GM19395 (cell line): Measurements from ENCODE around the gene EME2.

Source experiments
- ATAC-seq: cut with Tn5 transposase; IDR thresholded peaks from one replicate; pipeline ENCODE4 v1.9.1; 2021; ENCODE audit warnings: mild to moderate bottlenecking, moderate library complexity; ENCODE audit not compliant: unreplicated experiment

EME2 gene

GRCh38 chr16:1766231-1766630, 6.4 kb upstream of the EME2 start:
- ATAC-seq, result no peak

DNA sequence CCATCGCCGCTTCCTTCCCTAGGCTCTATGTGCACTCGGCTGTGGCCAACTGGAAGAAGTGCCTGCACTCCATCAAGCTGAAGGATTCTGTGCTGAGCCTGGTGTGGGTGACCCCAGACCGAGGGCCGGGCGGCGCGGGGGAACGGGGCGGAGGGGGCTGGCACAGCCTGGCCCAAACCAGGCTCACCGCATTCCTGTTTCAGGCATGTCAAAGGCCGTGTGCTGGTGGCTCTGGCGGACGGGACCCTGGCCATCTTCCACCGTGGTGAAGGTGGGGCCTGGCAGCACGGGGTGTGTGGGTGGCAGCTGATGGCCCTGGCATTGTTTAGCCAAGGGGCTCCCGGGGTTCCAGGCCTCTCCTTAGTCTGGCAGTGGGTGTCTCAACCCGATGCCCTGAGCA, 5.9 kb upstream of the EME2 start:
- no peak for ATAC-seq

DNA sequence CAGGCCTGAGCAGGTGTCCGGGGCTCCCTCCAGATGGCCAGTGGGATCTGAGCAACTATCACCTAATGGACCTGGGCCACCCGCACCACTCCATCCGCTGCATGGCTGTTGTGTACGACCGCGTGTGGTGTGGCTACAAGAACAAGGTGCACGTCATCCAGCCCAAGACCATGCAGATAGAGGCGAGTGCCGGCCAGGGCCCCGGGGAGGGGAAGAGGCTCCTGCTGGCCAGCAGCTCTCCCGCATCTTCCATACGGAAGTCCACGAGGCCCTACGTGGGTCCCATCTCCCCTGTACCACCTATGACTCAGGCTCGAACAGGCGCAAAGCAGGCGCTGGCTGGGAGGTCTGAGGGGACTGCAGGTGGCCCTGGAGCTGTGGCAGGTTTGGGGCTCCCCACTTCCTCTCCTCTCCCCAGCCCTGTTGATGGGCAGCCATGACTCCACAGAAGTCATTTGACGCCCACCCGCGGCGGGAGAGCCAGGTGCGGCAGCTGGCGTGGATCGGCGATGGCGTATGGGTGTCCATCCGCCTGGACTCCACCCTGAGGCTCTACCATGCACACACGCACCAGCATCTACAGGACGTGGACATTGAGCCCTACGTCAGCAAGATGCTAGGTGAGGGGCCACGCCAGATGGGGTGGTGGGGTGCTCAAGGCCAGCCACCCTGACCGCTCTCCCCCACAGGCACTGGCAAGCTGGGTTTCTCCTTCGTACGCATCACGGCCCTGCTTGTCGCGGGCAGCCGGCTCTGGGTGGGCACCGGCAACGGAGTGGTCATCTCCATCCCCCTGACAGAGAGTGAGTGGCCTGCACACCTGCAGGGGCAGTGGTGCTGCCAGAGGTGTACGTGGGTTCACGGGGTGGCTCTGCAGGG, 5.3 kb upstream of the EME2 start:
- ATAC-seq, result no peak

DNA sequence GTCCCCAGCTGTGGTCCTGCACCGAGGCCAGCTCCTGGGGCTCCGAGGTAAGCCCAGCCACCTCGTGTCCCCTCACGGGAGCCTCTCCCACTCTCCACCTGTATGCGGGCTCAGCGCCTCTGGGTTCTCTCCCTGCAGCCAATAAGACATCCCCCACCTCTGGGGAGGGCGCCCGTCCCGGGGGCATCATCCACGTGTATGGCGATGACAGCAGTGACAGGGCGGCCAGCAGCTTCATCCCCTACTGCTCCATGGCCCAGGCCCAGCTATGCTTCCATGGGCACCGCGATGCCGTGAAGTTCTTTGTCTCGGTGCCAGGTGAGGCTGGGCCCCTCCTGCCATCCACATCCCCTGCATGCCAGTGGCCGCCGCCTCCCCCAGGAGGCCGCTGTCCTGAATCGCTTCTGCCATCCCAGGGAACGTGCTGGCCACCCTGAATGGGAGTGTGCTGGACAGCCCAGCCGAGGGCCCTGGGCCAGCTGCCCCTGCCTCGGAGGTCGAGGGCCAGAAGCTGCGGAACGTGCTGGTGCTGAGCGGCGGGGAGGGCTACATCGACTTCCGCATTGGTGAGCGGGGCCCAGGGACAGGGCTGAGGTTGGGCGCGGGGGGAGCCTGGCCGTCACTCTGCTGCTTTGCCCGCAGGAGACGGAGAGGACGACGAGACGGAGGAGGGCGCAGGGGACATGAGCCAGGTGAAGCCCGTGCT, 4.4 kb upstream of the EME2 start:
- no peak for ATAC-seq

DNA sequence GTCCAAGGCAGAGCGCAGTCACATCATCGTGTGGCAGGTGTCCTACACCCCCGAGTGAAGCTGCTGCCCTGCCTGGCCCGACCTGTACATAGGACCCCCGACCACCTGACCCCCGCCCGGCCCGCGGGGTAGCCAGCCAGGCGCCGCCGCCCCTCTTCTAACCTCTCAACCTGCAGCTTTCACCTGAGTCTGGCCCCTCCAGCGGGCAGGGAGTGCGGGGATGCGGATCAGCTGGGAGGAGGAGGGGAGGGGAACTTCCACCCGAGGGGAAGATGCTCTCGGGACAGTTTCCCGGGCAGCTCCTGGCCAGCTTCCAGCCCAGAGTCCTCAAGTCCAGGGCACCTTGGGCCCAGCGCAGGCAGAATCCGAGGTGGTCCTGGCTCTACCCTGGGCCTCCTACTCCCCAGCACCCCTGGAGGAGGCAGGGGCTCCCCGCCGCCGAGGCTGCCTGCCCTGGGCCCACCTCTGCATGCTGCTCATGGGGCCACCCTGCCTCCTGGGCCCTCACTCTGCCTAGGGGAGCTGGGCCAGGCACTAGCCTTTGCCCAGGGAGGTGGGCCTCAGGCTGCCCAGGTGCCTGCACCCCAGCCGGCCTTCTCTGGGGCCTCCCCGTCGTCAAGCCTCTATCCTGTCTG, 3.7 kb upstream of the EME2 start:
- no peak for ATAC-seq

- ATAC-seq, result no peak
Observed at GRCh38 chr16:1769402-1770300, 3.0 kb upstream of the EME2 start.

- no peak for ATAC-seq
Observed at GRCh38 chr16:1770328-1771187, 2.1 kb upstream of the EME2 start.

DNA sequence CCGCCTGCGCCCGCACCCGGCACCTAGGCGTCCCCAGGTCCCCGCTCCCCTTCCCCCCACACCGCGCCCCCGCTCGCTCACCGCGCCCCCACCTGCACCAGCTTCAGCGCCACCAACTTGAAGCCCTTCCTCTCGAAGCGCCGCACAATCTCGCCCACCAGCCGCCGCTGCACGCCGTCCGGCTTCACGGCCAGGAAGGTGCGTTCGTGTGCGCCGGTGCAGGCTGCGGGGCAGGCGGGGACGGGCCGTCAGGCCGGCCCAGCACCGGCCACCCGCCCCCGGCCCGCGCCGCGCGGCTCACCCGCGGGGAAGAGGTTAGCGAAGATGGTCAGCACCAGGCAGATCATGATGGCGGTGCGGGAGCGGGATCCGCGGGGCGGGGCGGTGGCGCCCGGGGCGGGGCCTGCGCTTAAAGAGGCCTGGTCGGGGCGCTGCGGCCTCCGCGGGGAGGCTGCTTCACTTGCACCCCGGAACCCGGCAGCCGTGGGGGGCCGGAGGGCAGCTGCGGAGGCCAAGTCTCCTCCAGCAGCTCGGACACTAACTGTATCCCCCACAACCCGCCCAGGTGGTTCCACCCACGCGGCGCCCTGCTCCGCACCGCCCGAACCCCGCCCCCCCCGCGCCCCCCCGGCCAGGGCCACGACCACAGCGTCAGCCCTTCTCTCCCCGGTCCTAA, 1.3 kb upstream of the EME2 start, which contains the start of gene NME3:
Gene NME3, minus strand, starts transcription at position 356 of the 676 bp plus-strand sequence. Its CDS starts 9 bp downstream, at position 347.
- no peak for ATAC-seq

GRCh38 chr16:1771864-1772361, 697 bp upstream of the EME2 start:
- no peak for ATAC-seq

DNA sequence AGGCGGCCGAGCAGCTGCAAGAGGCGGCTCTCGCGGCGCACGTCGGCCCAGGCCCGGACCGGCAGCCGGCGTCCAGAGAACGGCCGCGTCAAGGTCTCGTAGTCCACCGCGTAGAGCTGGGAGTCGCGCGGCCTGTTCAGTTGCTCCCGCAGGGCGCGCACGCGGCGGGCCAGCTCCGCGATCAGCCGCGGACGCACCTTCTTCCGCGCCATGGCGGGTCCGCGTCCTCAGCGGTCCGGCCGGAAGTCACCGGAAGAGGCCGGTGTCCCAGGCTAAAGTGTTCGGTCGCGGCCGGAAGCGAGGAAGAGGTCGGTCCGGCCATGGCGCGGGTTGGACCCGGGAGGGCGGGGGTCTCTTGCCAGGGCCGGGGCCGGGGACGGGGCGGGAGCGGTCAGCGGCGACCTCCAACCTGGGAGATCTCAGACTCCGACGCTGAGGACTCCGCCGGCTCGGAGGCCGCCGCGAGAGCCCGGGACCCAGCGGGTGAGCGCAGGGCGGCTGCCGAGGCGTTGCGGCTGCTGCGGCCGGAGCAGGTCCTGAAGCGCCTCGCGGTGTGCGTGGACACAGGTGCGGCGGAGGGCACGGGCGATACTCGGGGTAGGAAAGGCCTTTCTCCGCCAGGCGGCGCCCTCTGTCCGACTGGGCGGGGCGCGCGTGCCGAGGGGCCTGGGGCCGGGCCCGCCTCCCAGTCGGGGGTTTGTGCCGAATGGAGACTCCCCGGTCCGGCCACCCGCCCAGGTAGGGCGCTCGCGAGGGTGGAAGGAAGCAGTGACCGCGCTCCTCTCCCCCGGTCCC, 495 bp downstream of the EME2 start, which contains the start of gene MRPS34:
Gene MRPS34, minus strand, starts transcription at position 227 of the 795 bp plus-strand sequence. Its CDS starts 15 bp downstream, at position 212.
- no peak for ATAC-seq

DNA sequence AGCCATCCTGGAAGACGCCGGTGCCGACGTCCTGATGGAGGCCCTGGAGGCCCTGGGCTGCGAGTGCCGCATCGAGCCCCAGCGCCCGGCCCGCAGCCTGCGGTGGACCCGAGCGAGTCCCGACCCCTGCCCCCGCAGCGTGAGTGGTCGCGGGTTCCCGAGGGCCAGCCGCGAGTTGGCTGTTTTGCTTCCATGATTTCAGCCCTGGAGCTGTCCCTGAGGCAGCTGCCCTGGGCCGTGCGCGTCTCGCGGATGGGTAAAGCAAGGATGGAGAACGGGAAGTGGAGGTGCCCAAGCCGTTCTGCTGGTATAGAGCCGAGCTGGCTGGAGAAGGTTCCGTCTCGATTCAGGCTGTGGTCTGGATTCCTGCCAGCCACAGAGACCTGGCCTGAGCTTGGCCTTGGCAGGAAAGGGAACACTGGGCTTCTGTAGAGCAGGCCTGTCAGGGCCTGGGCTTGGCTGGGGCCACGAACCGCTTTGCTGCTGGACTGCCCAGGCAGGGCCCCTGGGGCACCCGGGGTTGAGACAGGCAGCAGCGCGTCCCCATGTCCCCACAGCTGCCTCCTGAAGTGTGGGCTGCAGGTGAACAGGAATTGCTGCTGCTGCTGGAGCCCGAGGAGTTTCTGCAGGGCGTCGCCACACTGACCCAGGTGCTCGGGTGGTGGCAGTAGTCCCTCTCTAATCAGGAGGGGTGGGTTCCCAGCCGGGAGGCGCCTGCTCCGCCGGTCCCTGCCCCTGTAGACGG, 1.3 kb downstream of the EME2 start:
- ATAC-seq, result no peak

- no peak for ATAC-seq
Observed at GRCh38 chr16:1774448-1774780, 1.8 kb downstream of the EME2 start.

GRCh38 chr16:1775006-1775845, 2.6 kb downstream of the EME2 start:
- no peak for ATAC-seq

DNA sequence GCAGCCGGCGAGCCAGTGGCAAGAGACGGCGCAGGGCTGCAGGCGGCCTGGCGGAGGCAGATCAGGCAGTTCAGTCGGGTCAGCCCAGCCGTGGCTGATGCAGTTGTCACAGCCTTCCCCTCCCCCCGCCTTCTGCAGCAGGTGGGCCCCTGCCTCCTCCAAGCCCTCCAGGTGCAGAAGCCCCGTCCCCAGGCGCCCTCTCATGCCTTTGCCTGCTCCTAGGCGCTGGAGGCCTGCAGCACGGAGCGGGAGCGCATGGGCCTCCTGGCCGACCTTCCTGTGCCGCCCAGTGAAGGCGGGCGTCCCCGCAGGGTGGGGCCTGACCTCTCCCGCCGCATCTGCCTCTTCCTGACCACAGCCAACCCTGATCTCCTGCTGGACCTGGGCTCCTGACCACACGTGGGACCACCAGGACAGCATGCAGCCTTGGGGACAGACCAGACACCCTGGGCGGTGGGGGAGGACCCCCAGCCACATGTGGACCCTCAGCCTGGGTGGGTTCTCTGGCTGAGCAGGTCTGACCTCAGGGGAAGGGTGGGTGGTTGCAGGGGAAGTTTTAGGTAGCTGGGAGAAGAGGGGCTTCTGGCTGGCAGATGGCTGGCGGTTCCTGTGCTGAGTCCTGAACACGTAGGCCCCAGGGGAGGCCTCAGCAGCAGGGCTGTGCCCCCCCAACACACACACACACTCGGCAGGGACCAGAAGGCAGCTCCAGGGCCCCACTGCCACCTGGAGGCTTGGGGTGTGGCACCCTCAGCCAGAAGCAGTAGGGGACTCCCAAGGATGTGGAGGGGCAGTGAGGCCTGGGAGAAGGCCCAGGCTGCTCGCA, 3.4 kb downstream of the EME2 start:
- ATAC-seq, result no peak

DNA sequence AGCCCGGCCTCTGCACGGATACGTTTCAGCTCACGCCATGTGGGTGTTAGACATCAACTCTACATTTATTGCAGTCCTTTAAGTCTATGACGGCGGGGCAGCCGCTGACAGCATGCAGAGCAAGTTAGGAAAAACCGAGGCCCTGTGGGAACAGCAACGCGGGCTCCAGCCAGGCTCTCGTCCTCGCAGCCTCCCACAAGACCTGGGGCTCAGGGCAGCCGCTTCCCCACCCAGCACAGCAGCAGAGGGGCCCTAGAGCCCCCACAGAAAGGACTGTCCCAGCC, 4.0 kb downstream of the EME2 start:
- ATAC-seq, result no peak

- no peak for ATAC-seq
Observed at GRCh38 chr16:1776991-1777374, 4.4 kb downstream of the EME2 start.
